ENCODE data around the gene MAP1LC3B2. TPM values are rescaled to one million over a fixed set of nuclear protein-coding genes. Genes with fewer than 3 reads are reported as not detected.

Gene MAP1LC3B2
- total and polyA plus RNA-seq, 9 donors: 0.71 to 9.2 (median 5.3) TPM

- Histone ChIP-seq H3K4me3 (ENCODE audit: low read length) (no peak overlapping the region), H3K4me1 (ENCODE audit: control insufficient read depth, insufficient read depth, low read length) (peaks cover 35% of the 10 kb centered on the region), H3K27ac (ENCODE audit: low read length) (peak overlapping the region; percentile 29), H3K36me3 (ENCODE audit: control insufficient read depth, insufficient read depth, low read length) (no peaks in the 10 kb centered on the region), H3K27me3 (ENCODE audit: control insufficient read depth, insufficient read depth, low read length) (no peaks in the 10 kb centered on the region), H3K9me3 (replicated peaks; ENCODE audit: control insufficient read depth, low read depth, low read length) (no peaks in the 10 kb centered on the region)
- no peak for DNase-seq
- 83% methylated on average over 13 of the region's 15 CpGs for WGBS (ENCODE audit: insufficient coverage)
These were observed 21.9 kb upstream of the MAP1LC3B2 start for GRCh38 chr12:116537101-116537904.

- 80% methylated on average over 1 of the region's 1 CpG for WGBS (ENCODE audit: insufficient coverage)
- Histone ChIP-seq H3K4me1 (ENCODE audit: control insufficient read depth, insufficient read depth, low read length) (peaks cover 35% of the 10 kb centered on the region), H3K27ac (ENCODE audit: low read length) (peak overlapping the region; percentile 8), H3K4me3 (ENCODE audit: low read length) (no peak overlapping the region), H3K9me3 (replicated peaks; ENCODE audit: control insufficient read depth, low read depth, low read length) (no peaks in the 10 kb centered on the region), H3K36me3 (ENCODE audit: control insufficient read depth, insufficient read depth, low read length) (no peaks in the 10 kb centered on the region), H3K27me3 (ENCODE audit: control insufficient read depth, insufficient read depth, low read length) (no peaks in the 10 kb centered on the region)
- peak; percentile 77 for DNase-seq
These were observed 21.0 kb upstream of the MAP1LC3B2 start for GRCh38 chr12:116538076-116538591.

GRCh38 chr12:116538682-116539305 is 20.4 kb upstream of the MAP1LC3B2 start:
- peak overlapping the region; percentile 49 for H3K27ac ChIP-seq (ENCODE audit: low read length)
- no peak overlapping the region for H3K4me3 ChIP-seq (ENCODE audit: low read length)
- no peaks in the 10 kb centered on the region for H3K9me3 ChIP-seq (replicated peaks; ENCODE audit: control insufficient read depth, low read depth, low read length)
- DNase-seq: no peak
- no peaks in the 10 kb centered on the region for H3K36me3 ChIP-seq (ENCODE audit: control insufficient read depth, insufficient read depth, low read length)
- peaks cover 35% of the 10 kb centered on the region for H3K4me1 ChIP-seq (ENCODE audit: control insufficient read depth, insufficient read depth, low read length)
- no peaks in the 10 kb centered on the region for H3K27me3 ChIP-seq (ENCODE audit: control insufficient read depth, insufficient read depth, low read length)
- 60% methylated on average over 1 of the region's 8 CpGs for WGBS (ENCODE audit: insufficient coverage)

GRCh38 chr12:116539361-116539771 is 19.8 kb upstream of the MAP1LC3B2 start:
- Histone ChIP-seq H3K4me3 (ENCODE audit: low read length) (no peak overlapping the region), H3K36me3 (ENCODE audit: control insufficient read depth, insufficient read depth, low read length) (no peaks in the 10 kb centered on the region), H3K27me3 (ENCODE audit: control insufficient read depth, insufficient read depth, low read length) (no peaks in the 10 kb centered on the region), H3K27ac (ENCODE audit: low read length) (peak overlapping the region; percentile 49), H3K9me3 (replicated peaks; ENCODE audit: control insufficient read depth, low read depth, low read length) (no peaks in the 10 kb centered on the region), H3K4me1 (ENCODE audit: control insufficient read depth, insufficient read depth, low read length) (peaks cover 38% of the 10 kb centered on the region)
- DNase-seq: no peak
- WGBS (ENCODE audit: insufficient coverage): no CpG with 5 or more reads among the region's 1 CpG

GRCh38 chr12:116539905-116540482 is 19.2 kb upstream of the MAP1LC3B2 start:
- Histone ChIP-seq H3K4me3 (ENCODE audit: low read length) (no peak overlapping the region), H3K36me3 (ENCODE audit: control insufficient read depth, insufficient read depth, low read length) (no peaks in the 10 kb centered on the region), H3K9me3 (replicated peaks; ENCODE audit: control insufficient read depth, low read depth, low read length) (no peaks in the 10 kb centered on the region), H3K4me1 (ENCODE audit: control insufficient read depth, insufficient read depth, low read length) (peaks cover 34% of the 10 kb centered on the region), H3K27ac (ENCODE audit: low read length) (peak overlapping the region; percentile 78), H3K27me3 (ENCODE audit: control insufficient read depth, insufficient read depth, low read length) (no peaks in the 10 kb centered on the region)
- DNase-seq: peak; percentile 95
- WGBS (ENCODE audit: insufficient coverage): 2% methylated on average over 8 of the region's 17 CpGs

GRCh38 chr12:116540622-116541152 is 18.5 kb upstream of the MAP1LC3B2 start:
- Histone ChIP-seq H3K9me3 (replicated peaks; ENCODE audit: control insufficient read depth, low read depth, low read length) (no peaks in the 10 kb centered on the region), H3K4me1 (ENCODE audit: control insufficient read depth, insufficient read depth, low read length) (peaks cover 41% of the 10 kb centered on the region), H3K27me3 (ENCODE audit: control insufficient read depth, insufficient read depth, low read length) (no peaks in the 10 kb centered on the region), H3K27ac (ENCODE audit: low read length) (peak overlapping the region; percentile 78), H3K4me3 (ENCODE audit: low read length) (no peak overlapping the region), H3K36me3 (ENCODE audit: control insufficient read depth, insufficient read depth, low read length) (no peaks in the 10 kb centered on the region)
- 20% methylated on average over 1 of the region's 5 CpGs for WGBS (ENCODE audit: insufficient coverage)
- DNase-seq: no peak

- Histone ChIP-seq H3K4me1 (ENCODE audit: control insufficient read depth, insufficient read depth, low read length) (peaks cover 41% of the 10 kb centered on the region), H3K9me3 (replicated peaks; ENCODE audit: control insufficient read depth, low read depth, low read length) (no peaks in the 10 kb centered on the region), H3K27ac (ENCODE audit: low read length) (no peak overlapping the region), H3K4me3 (ENCODE audit: low read length) (no peak overlapping the region), H3K27me3 (ENCODE audit: control insufficient read depth, insufficient read depth, low read length) (no peaks in the 10 kb centered on the region), H3K36me3 (ENCODE audit: control insufficient read depth, insufficient read depth, low read length) (no peaks in the 10 kb centered on the region)
- no peak for DNase-seq
- 97% methylated on average over 5 of the region's 8 CpGs for whole genome bisulfite sequencing (ENCODE audit: insufficient coverage)
These were observed 17.4 kb upstream of the MAP1LC3B2 start for GRCh38 chr12:116541547-116542344.

- Histone ChIP-seq H3K27ac (ENCODE audit: low read length) (peak overlapping the region; percentile 20), H3K27me3 (ENCODE audit: control insufficient read depth, insufficient read depth, low read length) (no peaks in the 10 kb centered on the region), H3K4me1 (ENCODE audit: control insufficient read depth, insufficient read depth, low read length) (peaks cover 44% of the 10 kb centered on the region), H3K36me3 (ENCODE audit: control insufficient read depth, insufficient read depth, low read length) (no peaks in the 10 kb centered on the region), H3K4me3 (ENCODE audit: low read length) (no peak overlapping the region), H3K9me3 (replicated peaks; ENCODE audit: control insufficient read depth, low read depth, low read length) (no peaks in the 10 kb centered on the region)
- no peak for DNase-seq
- WGBS (ENCODE audit: insufficient coverage): 46% methylated on average over 8 of the region's 15 CpGs
These were observed 16.7 kb upstream of the MAP1LC3B2 start for GRCh38 chr12:116542345-116542956.

- Histone ChIP-seq H3K27ac (ENCODE audit: low read length) (peak overlapping the region; percentile 91), H3K4me1 (ENCODE audit: control insufficient read depth, insufficient read depth, low read length) (peaks cover 50% of the 10 kb centered on the region), H3K9me3 (replicated peaks; ENCODE audit: control insufficient read depth, low read depth, low read length) (no peaks in the 10 kb centered on the region), H3K4me3 (ENCODE audit: low read length) (no peak overlapping the region), H3K36me3 (ENCODE audit: control insufficient read depth, insufficient read depth, low read length) (no peaks in the 10 kb centered on the region), H3K27me3 (ENCODE audit: control insufficient read depth, insufficient read depth, low read length) (no peaks in the 10 kb centered on the region)
- DNase-seq: peak; percentile 99
- 41% methylated on average over 4 of the region's 5 CpGs for WGBS (ENCODE audit: insufficient coverage)
These were observed 14.5 kb upstream of the MAP1LC3B2 start for GRCh38 chr12:116544656-116545055.

Measured in muscle of leg (tissue), 11 donors.